Trophoblast cell (in vitro differentiated cells and primary cell): ENCODE results near the gene OSGEP.
"Not testable (repeated sequence)": the region's sequence is repeated elsewhere in the genome, so short reads cannot be mapped to it uniquely, and the experiment has no call there.

ENCODE experiments used
- DNase-seq, 2 donors: peaks; one replicate each; pipeline ENCODE4 v3.0.0-alpha.2; 2016
- H2AFZ ChIP-seq: 2 replicates; pipeline ENCODE4 v1.6.1; 2013; ENCODE audit warnings: low read length, moderate library complexity, mild to moderate bottlenecking; ENCODE audit not compliant: insufficient read depth, poor library complexity
- H2AK5ac ChIP-seq: 2 replicates; pipeline ENCODE4 v1.6.1; 2013; ENCODE audit warnings: mild to moderate bottlenecking, low read length
- H2BK120ac ChIP-seq: 2 replicates; pipeline ENCODE4 v1.6.1; 2013; ENCODE audit warnings: low read length, mild to moderate bottlenecking, moderate library complexity; ENCODE audit not compliant: insufficient read depth, poor library complexity
- H2BK12ac ChIP-seq: 2 replicates; pipeline ENCODE4 v1.6.1; 2013; ENCODE audit warnings: mild to moderate bottlenecking, low read length, moderate library complexity
- H2BK5ac ChIP-seq: 2 replicates; pipeline ENCODE4 v1.6.1; 2013; ENCODE audit warnings: low read length, low read depth, moderate library complexity, mild to moderate bottlenecking; ENCODE audit not compliant: poor library complexity
- H3K14ac ChIP-seq: 2 replicates; pipeline ENCODE4 v1.6.1; 2013; ENCODE audit warnings: mild to moderate bottlenecking, low read length
- H3K18ac ChIP-seq: 2 replicates; pipeline ENCODE4 v1.6.1; 2013; ENCODE audit warnings: mild to moderate bottlenecking, low read length
- H3K23ac ChIP-seq: 2 replicates; pipeline ENCODE4 v1.6.1; 2013; ENCODE audit warnings: low read length
- H3K27ac ChIP-seq: 2 replicates; pipeline ENCODE4 v1.5.1; 2013; ENCODE audit warnings: low read depth, mild to moderate bottlenecking, inconsistent platforms, low read length, moderate library complexity
- H3K27me3 ChIP-seq: 2 replicates; pipeline ENCODE4 v1.6.1; 2013; ENCODE audit warnings: inconsistent platforms, mild to moderate bottlenecking, low read length, moderate library complexity; ENCODE audit not compliant: insufficient read depth
- H3K36me3 ChIP-seq, 2 experiments: 1 replicate in 1 of 2; 2 replicates in 1 of 2; pipeline ENCODE4 v1.6.1; 2013; ENCODE audit warnings: low read length in 2 of 2, mild to moderate bottlenecking in 2 of 2, moderate library complexity in 1 of 2; ENCODE audit not compliant: insufficient read depth in 2 of 2, control insufficient read depth in 1 of 2
- H3K4ac ChIP-seq: 2 replicates; pipeline ENCODE4 v1.6.1; 2013; ENCODE audit warnings: low read depth, mild to moderate bottlenecking, low read length, moderate library complexity
- H3K4me1 ChIP-seq, 2 experiments: 1 replicate in 1 of 2; 2 replicates in 1 of 2; pipeline ENCODE4 v1.6.1; 2013; ENCODE audit warnings: low read length in 2 of 2, mild to moderate bottlenecking in 2 of 2, moderate library complexity in 1 of 2; ENCODE audit not compliant: insufficient read depth in 2 of 2, control insufficient read depth in 1 of 2
- H3K4me2 ChIP-seq: 2 replicates; pipeline ENCODE4 v1.6.1; 2013; ENCODE audit warnings: inconsistent platforms, mild to moderate bottlenecking, low read length, moderate library complexity
- H3K4me3 ChIP-seq: 2 replicates; pipeline ENCODE4 v1.5.1; 2013; ENCODE audit warnings: mild to moderate bottlenecking, low read depth, low read length, inconsistent platforms
- H3K79me1 ChIP-seq: one replicate; pipeline ENCODE4 v1.6.1; 2013; ENCODE audit warnings: low read length
- H3K79me2 ChIP-seq: 2 replicates; pipeline ENCODE4 v1.6.1; 2013; ENCODE audit warnings: low read length, mild to moderate bottlenecking; ENCODE audit not compliant: control insufficient read depth, insufficient read depth, poor library complexity
- H3K9ac ChIP-seq: 2 replicates; pipeline ENCODE4 v1.6.1; 2013; ENCODE audit warnings: mild to moderate bottlenecking, low read length
- H3K9me3 ChIP-seq: 2 replicates; pipeline ENCODE4 v1.6.1; 2013; ENCODE audit warnings: low read depth, mild to moderate bottlenecking, control low read depth, inconsistent platforms, low read length; ENCODE audit not compliant: insufficient read depth
- H4K12ac ChIP-seq: 2 replicates; pipeline ENCODE4 v1.6.1; 2013; ENCODE audit warnings: low read depth, mild to moderate bottlenecking, low read length, moderate library complexity
- H4K8ac ChIP-seq: 2 replicates; pipeline ENCODE4 v1.6.1; 2013; ENCODE audit warnings: low read depth, mild to moderate bottlenecking, low read length, moderate library complexity
- H4K91ac ChIP-seq: one replicate; pipeline ENCODE4 v1.6.1; 2013; ENCODE audit warnings: low read depth, mild to moderate bottlenecking, low read length, moderate library complexity
- WGBS: extraction: QIAGEN DNeasy Blood & Tissue Kit; methylation state at CpG from one replicate; pipeline ENCODE4 v1.1.7; 2013; ENCODE audit warnings: missing lambda C conversion rate; ENCODE audit not compliant: insufficient read length, insufficient coverage; ENCODE audit errors: extremely low coverage; 5-methylcytosine and 5-hydroxymethylcytosine counted together

OSGEP gene

GRCh38 chr14:20452831-20453230 lies 1.8 kb downstream of the OSGEP start:
- not testable (repeated sequence) for H3K14ac ChIP-seq

GRCh38 chr14:20446889-20447288 lies 7.7 kb downstream of the OSGEP start:
- H3K9ac ChIP-seq, result no peak overlapping the region
- no peaks in the 10 kb centered on the region for H3K79me1 ChIP-seq
- no peaks in the 10 kb centered on the region for H3K27me3 ChIP-seq
- no peak overlapping the region for H4K8ac ChIP-seq
- H3K4me1 ChIP-seq, result no peaks in the 10 kb centered on the region
- no peak overlapping the region for H4K12ac ChIP-seq
- peaks cover 2% of the 10 kb centered on the region for H3K9me3 ChIP-seq
- no peak overlapping the region for H3K27ac ChIP-seq
- H3K4me3 ChIP-seq, result no peak overlapping the region
- H2AK5ac ChIP-seq, result no peak overlapping the region
- H3K36me3 ChIP-seq, result peaks cover 19 to 48% of the 10 kb centered on the region in 2 experiments
- H2BK120ac ChIP-seq, result no peak overlapping the region
- H3K23ac ChIP-seq, result no peak overlapping the region
- no peak overlapping the region for H2AFZ ChIP-seq
- H3K4me2 ChIP-seq, result no peak overlapping the region
- H3K4ac ChIP-seq, result no peak overlapping the region
- no peak overlapping the region for H3K14ac ChIP-seq
- H3K79me2 ChIP-seq, result no peaks in the 10 kb centered on the region
- no peak overlapping the region for H2BK5ac ChIP-seq
- no CpG with 5 or more reads among the region's 5 CpGs for WGBS
- no peak for DNase-seq
- no peak overlapping the region for H3K18ac ChIP-seq
- no peak overlapping the region for H2BK12ac ChIP-seq
- no peak overlapping the region for H4K91ac ChIP-seq

More at GRCh38 chr14:20452831-20453230, 1.8 kb downstream of the OSGEP start:
- H4K8ac ChIP-seq, H3K23ac ChIP-seq, H3K27ac ChIP-seq, H2AK5ac ChIP-seq, H3K4ac ChIP-seq, H2BK120ac ChIP-seq, H3K27me3 ChIP-seq, H3K9me3 ChIP-seq, H3K4me3 ChIP-seq, H2BK12ac ChIP-seq, H3K4me2 ChIP-seq, H4K12ac ChIP-seq, H4K91ac ChIP-seq, DNase-seq, H3K18ac ChIP-seq, H3K4me1 ChIP-seq, H2BK5ac ChIP-seq, H2AFZ ChIP-seq, H3K9ac ChIP-seq: not testable (repeated sequence)
- Histone ChIP-seq H3K79me2 (peaks cover 10% of the 10 kb centered on the region), H3K36me3 (peaks cover 21 to 42% of the 10 kb centered on the region in 2 experiments), H3K79me1 (peaks cover 12% of the 10 kb centered on the region)
- no CpG with 5 or more reads among the region's 8 CpGs for whole genome bisulfite sequencing

- not testable (repeated sequence) for H3K79me1 ChIP-seq, H3K23ac ChIP-seq, H3K4me2 ChIP-seq, H3K4me1 ChIP-seq, H3K18ac ChIP-seq, H2BK120ac ChIP-seq, H3K9me3 ChIP-seq, H2AK5ac ChIP-seq, H3K79me2 ChIP-seq, H4K8ac ChIP-seq, H3K27ac ChIP-seq, H3K27me3 ChIP-seq, H3K14ac ChIP-seq, H3K4ac ChIP-seq, H2AFZ ChIP-seq, H4K12ac ChIP-seq, H2BK12ac ChIP-seq, H2BK5ac ChIP-seq, DNase-seq, H3K4me3 ChIP-seq, H4K91ac ChIP-seq, H3K9ac ChIP-seq
- H3K36me3 ChIP-seq, result peaks cover 12 to 29% of the 10 kb centered on the region in 2 experiments
- no CpG with 5 or more reads among the region's 4 CpGs for WGBS
Measured at GRCh38 chr14:20443650-20444049, 11.0 kb downstream of the OSGEP start.

GRCh38 chr14:20441461-20441860 lies 13.2 kb downstream of the OSGEP start:
- no CpG with 5 or more reads among the region's 2 CpGs for WGBS
- no peak for DNase-seq

More at GRCh38 chr14:20441461-20441860, 13.2 kb downstream of the OSGEP start:
- Histone ChIP-seq H2BK120ac (no peak overlapping the region), H3K79me1 (no peaks in the 10 kb centered on the region), H4K12ac (no peak overlapping the region), H3K14ac (no peak overlapping the region), H2BK5ac (no peak overlapping the region), H2BK12ac (no peak overlapping the region), H3K23ac (no peak overlapping the region), H3K27me3 (no peaks in the 10 kb centered on the region), H2AK5ac (no peak overlapping the region), H3K36me3 (peaks cover 7 to 8% of the 10 kb centered on the region in 2 experiments), H3K4me2 (no peak overlapping the region), H3K4me1 (no peaks in the 10 kb centered on the region), H3K4ac (no peak overlapping the region), H4K91ac (no peak overlapping the region), H4K8ac (no peak overlapping the region), H3K79me2 (no peaks in the 10 kb centered on the region), H3K9me3 (peaks cover 2% of the 10 kb centered on the region), H3K18ac (no peak overlapping the region), H3K27ac (no peak overlapping the region), H2AFZ (no peak overlapping the region), H3K4me3 (no peak overlapping the region), H3K9ac (no peak overlapping the region)
